ENCODE results near the gene ABCD3. TPM values are rescaled to one million over a fixed set of nuclear protein-coding genes. Genes with fewer than 3 reads are reported as not detected.

Gene ABCD3
- total RNA-seq, 3 donors from 2014 or later: 22.2 to 60.3 (median 36.1) TPM

DNA sequence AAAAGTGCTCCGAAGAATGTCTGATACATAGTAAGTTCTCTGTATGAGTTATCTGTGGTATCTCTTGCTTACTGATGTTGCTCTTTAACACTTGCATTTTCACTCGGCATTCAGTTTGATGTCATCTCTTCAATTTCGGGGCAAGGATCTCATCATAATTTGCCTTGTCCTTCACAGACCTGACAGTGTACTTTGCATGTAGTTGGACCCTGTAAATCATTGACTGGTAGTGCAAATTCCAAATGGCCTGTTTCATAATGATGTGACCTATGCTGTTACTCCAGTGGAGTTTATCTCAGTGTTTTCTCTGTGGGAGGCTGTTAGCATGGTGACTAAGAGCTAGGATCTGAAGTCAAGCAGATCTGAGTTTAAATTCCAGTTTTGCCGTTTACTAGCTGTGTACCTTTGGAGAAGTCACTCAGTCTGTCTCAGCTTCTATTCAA is 34.2 kb upstream of the ABCD3 start:
- Histone ChIP-seq H3K27ac (no peak overlapping the region), H3K9me3 (no peaks in the 10 kb centered on the region)

GRCh38 chr1:94384485-94385265 is 33.5 kb upstream of the ABCD3 start:
- no peak overlapping the region for H3K27ac ChIP-seq

More for the DNA sequence above, 34.2 kb upstream of the ABCD3 start:
- H3K4me3 ChIP-seq: no peak overlapping the region
- no peaks in the 10 kb centered on the region for H3K27me3 ChIP-seq
- no peaks in the 10 kb centered on the region for H3K36me3 ChIP-seq
- H3K4me1 ChIP-seq: no peaks in the 10 kb centered on the region
- no peak for DNase-seq (ENCODE audit: low spot score in 2 of 2)
- intact Hi-C loops (cut with DNase I; ENCODE audit: low total_unique reads): no loop called here
- no peak for TF ChIP-seq POLR2A (IDR thresholded peaks at IDR 0.05)
- TF ChIP-seq, protein P1, sequence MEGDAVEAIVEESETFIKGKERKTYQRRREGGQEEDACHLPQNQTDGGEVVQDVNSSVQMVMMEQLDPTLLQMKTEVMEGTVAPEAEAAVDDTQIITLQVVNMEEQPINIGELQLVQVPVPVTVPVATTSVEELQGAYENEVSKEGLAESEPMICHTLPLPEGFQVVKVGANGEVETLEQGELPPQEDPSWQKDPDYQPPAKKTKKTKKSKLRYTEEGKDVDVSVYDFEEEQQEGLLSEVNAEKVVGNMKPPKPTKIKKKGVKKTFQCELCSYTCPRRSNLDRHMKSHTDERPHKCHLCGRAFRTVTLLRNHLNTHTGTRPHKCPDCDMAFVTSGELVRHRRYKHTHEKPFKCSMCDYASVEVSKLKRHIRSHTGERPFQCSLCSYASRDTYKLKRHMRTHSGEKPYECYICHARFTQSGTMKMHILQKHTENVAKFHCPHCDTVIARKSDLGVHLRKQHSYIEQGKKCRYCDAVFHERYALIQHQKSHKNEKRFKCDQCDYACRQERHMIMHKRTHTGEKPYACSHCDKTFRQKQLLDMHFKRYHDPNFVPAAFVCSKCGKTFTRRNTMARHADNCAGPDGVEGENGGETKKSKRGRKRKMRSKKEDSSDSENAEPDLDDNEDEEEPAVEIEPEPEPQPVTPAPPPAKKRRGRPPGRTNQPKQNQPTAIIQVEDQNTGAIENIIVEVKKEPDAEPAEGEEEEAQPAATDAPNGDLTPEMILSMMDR (IDR thresholded peaks at IDR 0.05): no peak
- TF ChIP-seq POLR2AphosphoS5 (IDR thresholded peaks at IDR 0.05): no peak

GRCh38 chr1:94385308-94385929 is 32.8 kb upstream of the ABCD3 start:
- no peak for TF ChIP-seq POLR2AphosphoS5 (IDR thresholded peaks at IDR 0.05)
- TF ChIP-seq, protein P1 (IDR thresholded peaks at IDR 0.05): no peak
- no peak for TF ChIP-seq POLR2A (IDR thresholded peaks at IDR 0.05)
- Histone ChIP-seq H3K27ac (no peak overlapping the region), H3K36me3 (no peaks in the 10 kb centered on the region), H3K4me1 (no peaks in the 10 kb centered on the region), H3K4me3 (no peak overlapping the region), H3K9me3 (no peaks in the 10 kb centered on the region), H3K27me3 (no peaks in the 10 kb centered on the region)
- DNase-seq (ENCODE audit: low spot score in 2 of 2): no peak
- intact Hi-C loops (cut with DNase I; ENCODE audit: low total_unique reads): no loop called here

More at GRCh38 chr1:94384485-94385265, 33.5 kb upstream of the ABCD3 start:
- no peak for DNase-seq (ENCODE audit: low spot score in 2 of 2)
- H3K4me3 ChIP-seq: no peak overlapping the region
- intact Hi-C loops (cut with DNase I; ENCODE audit: low total_unique reads): no loop called here
- H3K4me1 ChIP-seq: no peaks in the 10 kb centered on the region
- no peaks in the 10 kb centered on the region for H3K9me3 ChIP-seq
- H3K27me3 ChIP-seq: no peaks in the 10 kb centered on the region
- TF ChIP-seq POLR2A (IDR thresholded peaks at IDR 0.05) (no peak), POLR2AphosphoS5 (IDR thresholded peaks at IDR 0.05) (no peak)
- TF ChIP-seq, protein P1 (IDR thresholded peaks at IDR 0.05): no peak
- H3K36me3 ChIP-seq: no peaks in the 10 kb centered on the region

DNA sequence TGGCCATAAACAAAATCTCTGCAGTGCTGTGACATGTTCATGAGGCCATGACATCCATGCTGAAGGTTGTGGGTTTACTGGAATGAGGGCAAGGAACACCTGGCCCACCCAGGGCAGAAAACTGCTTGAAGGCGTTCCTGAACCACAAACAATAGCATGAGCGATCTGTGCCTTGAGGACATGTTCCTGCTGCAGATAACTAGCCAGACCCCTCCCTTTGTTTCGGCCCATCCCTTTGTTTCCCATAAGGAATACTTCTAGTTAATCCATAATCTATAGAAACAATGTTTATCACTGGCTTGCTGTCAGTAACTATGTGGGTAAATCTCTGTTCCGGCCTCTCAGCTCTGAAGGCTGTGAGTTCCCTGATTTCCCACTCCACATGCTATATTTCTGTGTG is 28.9 kb upstream of the ABCD3 start:
- H3K4me3 ChIP-seq: no peak overlapping the region
- no peaks in the 10 kb centered on the region for H3K36me3 ChIP-seq
- H3K27me3 ChIP-seq: no peaks in the 10 kb centered on the region
- TF ChIP-seq POLR2AphosphoS5 (IDR thresholded peaks at IDR 0.05): no peak
- no peak for TF ChIP-seq POLR2A (IDR thresholded peaks at IDR 0.05)
- TF ChIP-seq, protein P1 (IDR thresholded peaks at IDR 0.05): no peak
- no peaks in the 10 kb centered on the region for H3K4me1 ChIP-seq
- intact Hi-C loops (cut with DNase I; ENCODE audit: low total_unique reads): no loop called here
- no peak for DNase-seq (ENCODE audit: low spot score in 2 of 2)
- no peak overlapping the region for H3K27ac ChIP-seq
- no peaks in the 10 kb centered on the region for H3K9me3 ChIP-seq

GRCh38 chr1:94394247-94394646 is 23.9 kb upstream of the ABCD3 start:
- no peaks in the 10 kb centered on the region for H3K9me3 ChIP-seq
- no peak for TF ChIP-seq POLR2AphosphoS5 (IDR thresholded peaks at IDR 0.05)
- TF ChIP-seq, protein P1 (IDR thresholded peaks at IDR 0.05): no peak
- TF ChIP-seq POLR2A (IDR thresholded peaks at IDR 0.05): no peak
- no peak overlapping the region for H3K27ac ChIP-seq
- no peak for DNase-seq (ENCODE audit: low spot score in 2 of 2)
- no peaks in the 10 kb centered on the region for H3K36me3 ChIP-seq
- no peaks in the 10 kb centered on the region for H3K27me3 ChIP-seq
- H3K4me3 ChIP-seq: no peak overlapping the region
- no peaks in the 10 kb centered on the region for H3K4me1 ChIP-seq
- intact Hi-C loops (cut with DNase I; ENCODE audit: low total_unique reads): no loop called here

Data from breast epithelium (tissue), 4 donors.